H1 (cell line): ENCODE results near the gene RXRA. TPM values are rescaled to one million over a fixed set of nuclear protein-coding genes. Genes with fewer than 3 reads are reported as not detected.

Source experiments
- ASH2L ChIP-seq: fragments of 200-600, 300-600 bp; sonication (generic); IDR thresholded peaks from one replicate; pipeline ENCODE4 v1.7.1; 2017; ENCODE audit warnings: low read length
- HDAC6 ChIP-seq: IDR thresholded peaks from one replicate; pipeline ENCODE4 v1.7.1; 2012; ENCODE audit warnings: low read depth, mild to moderate bottlenecking, inconsistent platforms, low read length, moderate library complexity
- MAX ChIP-seq: IDR thresholded peaks from 2 replicates; pipeline ENCODE4 v1.6.1; 2012; ENCODE audit warnings: inconsistent platforms
- POLR2A ChIP-seq, 2 experiments: IDR thresholded peaks; 1 replicate in 1 of 2; 2 replicates in 1 of 2; pipeline ENCODE4 v1.6.1; 2011; ENCODE audit warnings: low read depth in 2 of 2, low read length in 2 of 2, mild to moderate bottlenecking in 2 of 2; ENCODE audit errors: control extremely low read depth in 1 of 2
- RAD21 ChIP-seq, 2 experiments: IDR thresholded peaks in 1 of 2; conservative IDR thresholded peaks in 1 of 2; 2 replicates each; pipeline ENCODE4 v1.6.1; 2011; ENCODE audit warnings: low read depth in 2 of 2, low read length in 2 of 2, improper control_type of control experiment in 1 of 2, inconsistent platforms in 1 of 2, mild to moderate bottlenecking in 1 of 2, moderate library complexity in 1 of 2
- RXRA ChIP-seq: IDR thresholded peaks from 2 replicates; pipeline ENCODE4 v1.6.1; 2011; ENCODE audit warnings: low read depth, mild to moderate bottlenecking, low read length, moderate library complexity; ENCODE audit not compliant: insufficient read depth
- SP1 ChIP-seq: IDR thresholded peaks from 2 replicates; pipeline ENCODE4 v1.6.1; 2011; ENCODE audit warnings: low read depth, low read length
- TCF12 ChIP-seq: IDR thresholded peaks from 2 replicates; pipeline ENCODE4 v1.6.1; 2011; ENCODE audit warnings: low read depth, mild to moderate bottlenecking, low read length
- TEAD4 ChIP-seq: IDR thresholded peaks from 2 replicates; pipeline ENCODE4 v1.6.1; 2012; ENCODE audit warnings: low read depth, low read length, inconsistent platforms, mixed read lengths
- USF2 ChIP-seq: IDR thresholded peaks from 2 replicates; pipeline ENCODE4 v1.6.1; 2011; ENCODE audit warnings: low read length, improper control_type of control experiment
- polyA plus RNA-seq, 7 experiments: library from polyadenylated mRNA; depleted of rRNA in 3 of 7; stranded (reverse) in 5 of 7; unstranded in 2 of 7; fragments of >200 nt in 5 of 7; fragments of 200-250 nt in 2 of 7; gene quantifications; 1 replicate in 5 of 7; 2 replicates in 1 of 7; 4 replicates in 1 of 7; pipeline versions ENCODE4 v1.2.1 to v1.2.3, GENCODE V29; 2011 to 2013; ENCODE audit warnings: missing spikeins in 2 of 7, mixed read lengths in 2 of 7
- total RNA-seq: library from RNA; stranded (reverse); fragmentation: NEBNext Ultra II Directional; extraction: Animal tissue kit (Norgen Biotek cat#: 25700); gene quantifications from 2 replicates; pipeline ENCODE4 v1.2.1, GENCODE V29; 2021
- TF ChIP-seq, protein P1 (sequence below): fragments of 300-600 bp; sonication (generic); IDR thresholded peaks from 2 replicates; pipeline ENCODE4 v1.7.1; 2012; ENCODE audit warnings: low read length, moderate library complexity, mild to moderate bottlenecking, inconsistent platforms; ENCODE audit not compliant: insufficient replicate concordance

RXRA gene
- total and polyA plus RNA-seq, 2 of the 8 experiments (the other 6 are each of a cell fraction or from before 2014, with no cell fraction given), result 9.8 to 29.4 TPM

- TF ChIP-seq, protein P1, sequence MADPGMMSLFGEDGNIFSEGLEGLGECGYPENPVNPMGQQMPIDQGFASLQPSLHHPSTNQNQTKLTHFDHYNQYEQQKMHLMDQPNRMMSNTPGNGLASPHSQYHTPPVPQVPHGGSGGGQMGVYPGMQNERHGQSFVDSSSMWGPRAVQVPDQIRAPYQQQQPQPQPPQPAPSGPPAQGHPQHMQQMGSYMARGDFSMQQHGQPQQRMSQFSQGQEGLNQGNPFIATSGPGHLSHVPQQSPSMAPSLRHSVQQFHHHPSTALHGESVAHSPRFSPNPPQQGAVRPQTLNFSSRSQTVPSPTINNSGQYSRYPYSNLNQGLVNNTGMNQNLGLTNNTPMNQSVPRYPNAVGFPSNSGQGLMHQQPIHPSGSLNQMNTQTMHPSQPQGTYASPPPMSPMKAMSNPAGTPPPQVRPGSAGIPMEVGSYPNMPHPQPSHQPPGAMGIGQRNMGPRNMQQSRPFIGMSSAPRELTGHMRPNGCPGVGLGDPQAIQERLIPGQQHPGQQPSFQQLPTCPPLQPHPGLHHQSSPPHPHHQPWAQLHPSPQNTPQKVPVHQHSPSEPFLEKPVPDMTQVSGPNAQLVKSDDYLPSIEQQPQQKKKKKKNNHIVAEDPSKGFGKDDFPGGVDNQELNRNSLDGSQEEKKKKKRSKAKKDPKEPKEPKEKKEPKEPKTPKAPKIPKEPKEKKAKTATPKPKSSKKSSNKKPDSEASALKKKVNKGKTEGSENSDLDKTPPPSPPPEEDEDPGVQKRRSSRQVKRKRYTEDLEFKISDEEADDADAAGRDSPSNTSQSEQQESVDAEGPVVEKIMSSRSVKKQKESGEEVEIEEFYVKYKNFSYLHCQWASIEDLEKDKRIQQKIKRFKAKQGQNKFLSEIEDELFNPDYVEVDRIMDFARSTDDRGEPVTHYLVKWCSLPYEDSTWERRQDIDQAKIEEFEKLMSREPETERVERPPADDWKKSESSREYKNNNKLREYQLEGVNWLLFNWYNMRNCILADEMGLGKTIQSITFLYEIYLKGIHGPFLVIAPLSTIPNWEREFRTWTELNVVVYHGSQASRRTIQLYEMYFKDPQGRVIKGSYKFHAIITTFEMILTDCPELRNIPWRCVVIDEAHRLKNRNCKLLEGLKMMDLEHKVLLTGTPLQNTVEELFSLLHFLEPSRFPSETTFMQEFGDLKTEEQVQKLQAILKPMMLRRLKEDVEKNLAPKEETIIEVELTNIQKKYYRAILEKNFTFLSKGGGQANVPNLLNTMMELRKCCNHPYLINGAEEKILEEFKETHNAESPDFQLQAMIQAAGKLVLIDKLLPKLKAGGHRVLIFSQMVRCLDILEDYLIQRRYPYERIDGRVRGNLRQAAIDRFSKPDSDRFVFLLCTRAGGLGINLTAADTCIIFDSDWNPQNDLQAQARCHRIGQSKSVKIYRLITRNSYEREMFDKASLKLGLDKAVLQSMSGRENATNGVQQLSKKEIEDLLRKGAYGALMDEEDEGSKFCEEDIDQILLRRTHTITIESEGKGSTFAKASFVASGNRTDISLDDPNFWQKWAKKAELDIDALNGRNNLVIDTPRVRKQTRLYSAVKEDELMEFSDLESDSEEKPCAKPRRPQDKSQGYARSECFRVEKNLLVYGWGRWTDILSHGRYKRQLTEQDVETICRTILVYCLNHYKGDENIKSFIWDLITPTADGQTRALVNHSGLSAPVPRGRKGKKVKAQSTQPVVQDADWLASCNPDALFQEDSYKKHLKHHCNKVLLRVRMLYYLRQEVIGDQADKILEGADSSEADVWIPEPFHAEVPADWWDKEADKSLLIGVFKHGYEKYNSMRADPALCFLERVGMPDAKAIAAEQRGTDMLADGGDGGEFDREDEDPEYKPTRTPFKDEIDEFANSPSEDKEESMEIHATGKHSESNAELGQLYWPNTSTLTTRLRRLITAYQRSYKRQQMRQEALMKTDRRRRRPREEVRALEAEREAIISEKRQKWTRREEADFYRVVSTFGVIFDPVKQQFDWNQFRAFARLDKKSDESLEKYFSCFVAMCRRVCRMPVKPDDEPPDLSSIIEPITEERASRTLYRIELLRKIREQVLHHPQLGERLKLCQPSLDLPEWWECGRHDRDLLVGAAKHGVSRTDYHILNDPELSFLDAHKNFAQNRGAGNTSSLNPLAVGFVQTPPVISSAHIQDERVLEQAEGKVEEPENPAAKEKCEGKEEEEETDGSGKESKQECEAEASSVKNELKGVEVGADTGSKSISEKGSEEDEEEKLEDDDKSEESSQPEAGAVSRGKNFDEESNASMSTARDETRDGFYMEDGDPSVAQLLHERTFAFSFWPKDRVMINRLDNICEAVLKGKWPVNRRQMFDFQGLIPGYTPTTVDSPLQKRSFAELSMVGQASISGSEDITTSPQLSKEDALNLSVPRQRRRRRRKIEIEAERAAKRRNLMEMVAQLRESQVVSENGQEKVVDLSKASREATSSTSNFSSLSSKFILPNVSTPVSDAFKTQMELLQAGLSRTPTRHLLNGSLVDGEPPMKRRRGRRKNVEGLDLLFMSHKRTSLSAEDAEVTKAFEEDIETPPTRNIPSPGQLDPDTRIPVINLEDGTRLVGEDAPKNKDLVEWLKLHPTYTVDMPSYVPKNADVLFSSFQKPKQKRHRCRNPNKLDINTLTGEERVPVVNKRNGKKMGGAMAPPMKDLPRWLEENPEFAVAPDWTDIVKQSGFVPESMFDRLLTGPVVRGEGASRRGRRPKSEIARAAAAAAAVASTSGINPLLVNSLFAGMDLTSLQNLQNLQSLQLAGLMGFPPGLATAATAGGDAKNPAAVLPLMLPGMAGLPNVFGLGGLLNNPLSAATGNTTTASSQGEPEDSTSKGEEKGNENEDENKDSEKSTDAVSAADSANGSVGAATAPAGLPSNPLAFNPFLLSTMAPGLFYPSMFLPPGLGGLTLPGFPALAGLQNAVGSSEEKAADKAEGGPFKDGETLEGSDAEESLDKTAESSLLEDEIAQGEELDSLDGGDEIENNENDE, result no peak
- TF ChIP-seq TEAD4 (no peak), SP1 (no peak), POLR2A (IDR thresholded peaks at IDR 0.05; ENCODE audit: control extremely low read depth in 1 of 2, low read depth in 2 of 2, low read length in 2 of 2) (no peak), USF2 (no peak), ASH2L (no peak), MAX (no peak), RAD21 (IDR thresholded peaks at IDR 0.05 in 1 of 2, conservative IDR thresholded peaks at IDR 0.05 in 1 of 2; ENCODE audit: low read depth in 2 of 2, low read length in 2 of 2) (no peak), RXRA (no peak), HDAC6 (no peak), TCF12 (no peak)
Measured at GRCh38 chr9:134298000-134298399, 28.3 kb upstream of the RXRA start (continued).
